ENCODE measurements around the gene CUTC. TPM values are rescaled to one million over a fixed set of nuclear protein-coding genes. Genes with fewer than 3 reads are reported as not detected.

Gene CUTC
- total RNA-seq, 1 donor from 2014 or later = 25.4 TPM

DNA sequence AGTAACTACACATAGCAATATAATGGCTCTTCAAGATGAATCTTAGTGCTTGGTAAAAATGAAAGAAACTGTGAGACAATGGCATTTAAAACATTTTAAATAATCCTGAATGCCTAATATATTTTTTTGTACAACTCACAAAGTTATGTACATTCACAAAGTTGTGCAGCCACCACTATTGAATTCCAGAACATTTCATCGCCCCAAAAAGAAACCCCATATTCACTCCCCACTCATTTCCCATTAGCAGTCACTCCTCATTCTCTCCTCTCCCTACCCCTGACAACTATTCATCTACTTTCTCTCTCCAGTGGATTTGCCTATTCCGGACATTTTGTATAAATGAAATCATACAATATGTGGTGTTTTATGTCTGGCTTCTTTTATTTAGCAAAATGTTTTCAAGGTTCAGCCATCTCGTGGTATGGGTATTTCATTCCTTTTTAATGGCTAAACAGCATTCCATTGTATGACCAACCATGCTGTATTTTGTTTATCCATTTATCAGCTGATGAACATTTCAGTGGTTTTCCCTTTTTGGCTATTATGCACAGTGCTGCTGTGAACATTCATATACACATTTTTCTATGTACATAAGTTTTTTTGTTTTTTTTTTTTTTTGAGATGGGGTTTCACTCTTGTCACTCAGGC lies 38.0 kb upstream of the CUTC start:
- ChIA-PET CTCF (no interaction called here), POLR2A (no interaction called here)
- Mint-ChIP-seq H3K4me3 (no peak overlapping the region), H3K27ac (no peak overlapping the region), H3K4me1 (no peaks in the 10 kb centered on the region), H3K9me3 (no peaks in the 10 kb centered on the region), H3K36me3 (ENCODE audit: low read depth) (peaks cover 52% of the 10 kb centered on the region), H3K27me3 (no peaks in the 10 kb centered on the region)
- DNase-seq (no peak), ATAC-seq (ENCODE audit: low read depth) (no peak)
- TF ChIP-seq, protein P1, sequence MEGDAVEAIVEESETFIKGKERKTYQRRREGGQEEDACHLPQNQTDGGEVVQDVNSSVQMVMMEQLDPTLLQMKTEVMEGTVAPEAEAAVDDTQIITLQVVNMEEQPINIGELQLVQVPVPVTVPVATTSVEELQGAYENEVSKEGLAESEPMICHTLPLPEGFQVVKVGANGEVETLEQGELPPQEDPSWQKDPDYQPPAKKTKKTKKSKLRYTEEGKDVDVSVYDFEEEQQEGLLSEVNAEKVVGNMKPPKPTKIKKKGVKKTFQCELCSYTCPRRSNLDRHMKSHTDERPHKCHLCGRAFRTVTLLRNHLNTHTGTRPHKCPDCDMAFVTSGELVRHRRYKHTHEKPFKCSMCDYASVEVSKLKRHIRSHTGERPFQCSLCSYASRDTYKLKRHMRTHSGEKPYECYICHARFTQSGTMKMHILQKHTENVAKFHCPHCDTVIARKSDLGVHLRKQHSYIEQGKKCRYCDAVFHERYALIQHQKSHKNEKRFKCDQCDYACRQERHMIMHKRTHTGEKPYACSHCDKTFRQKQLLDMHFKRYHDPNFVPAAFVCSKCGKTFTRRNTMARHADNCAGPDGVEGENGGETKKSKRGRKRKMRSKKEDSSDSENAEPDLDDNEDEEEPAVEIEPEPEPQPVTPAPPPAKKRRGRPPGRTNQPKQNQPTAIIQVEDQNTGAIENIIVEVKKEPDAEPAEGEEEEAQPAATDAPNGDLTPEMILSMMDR (IDR thresholded peaks at IDR 0.05) = no peak
- intact Hi-C loops (cut with micrococcal nuclease) = no loop called here

DNA sequence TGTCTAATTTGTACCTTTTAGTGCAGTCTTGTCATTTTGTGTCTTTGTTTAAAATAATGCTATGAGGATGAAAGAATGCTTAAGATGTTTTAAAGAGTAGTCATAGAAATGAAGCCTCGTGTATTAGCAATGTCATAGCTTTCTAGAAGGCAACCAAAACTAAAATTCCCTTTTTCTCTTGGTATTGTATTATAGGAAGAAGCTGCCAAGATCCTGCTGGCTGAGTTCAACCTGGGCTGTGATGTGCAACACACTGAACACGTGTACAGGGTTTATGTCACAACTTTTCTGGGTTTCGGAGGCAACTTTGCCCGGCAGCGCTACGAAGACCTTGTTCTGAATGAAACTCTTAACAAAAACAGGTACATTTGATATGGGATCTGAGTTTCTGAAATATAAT lies 36.3 kb upstream of the CUTC start:
- POLR2A ChIA-PET = no interaction called here
- TF ChIP-seq, protein P1 (IDR thresholded peaks at IDR 0.05) = no peak
- H3K9me3 Mint-ChIP-seq = no peaks in the 10 kb centered on the region
- DNase-seq = no peak
- CTCF ChIA-PET = no interaction called here
- intact Hi-C loops (cut with micrococcal nuclease) = no loop called here
- no peak for ATAC-seq (ENCODE audit: low read depth)
- H3K4me3 Mint-ChIP-seq = no peak overlapping the region
- H3K27me3 Mint-ChIP-seq = no peaks in the 10 kb centered on the region
- H3K27ac Mint-ChIP-seq = no peak overlapping the region
- no peaks in the 10 kb centered on the region for H3K4me1 Mint-ChIP-seq
- peaks cover 63% of the 10 kb centered on the region for H3K36me3 Mint-ChIP-seq (ENCODE audit: low read depth)

DNA sequence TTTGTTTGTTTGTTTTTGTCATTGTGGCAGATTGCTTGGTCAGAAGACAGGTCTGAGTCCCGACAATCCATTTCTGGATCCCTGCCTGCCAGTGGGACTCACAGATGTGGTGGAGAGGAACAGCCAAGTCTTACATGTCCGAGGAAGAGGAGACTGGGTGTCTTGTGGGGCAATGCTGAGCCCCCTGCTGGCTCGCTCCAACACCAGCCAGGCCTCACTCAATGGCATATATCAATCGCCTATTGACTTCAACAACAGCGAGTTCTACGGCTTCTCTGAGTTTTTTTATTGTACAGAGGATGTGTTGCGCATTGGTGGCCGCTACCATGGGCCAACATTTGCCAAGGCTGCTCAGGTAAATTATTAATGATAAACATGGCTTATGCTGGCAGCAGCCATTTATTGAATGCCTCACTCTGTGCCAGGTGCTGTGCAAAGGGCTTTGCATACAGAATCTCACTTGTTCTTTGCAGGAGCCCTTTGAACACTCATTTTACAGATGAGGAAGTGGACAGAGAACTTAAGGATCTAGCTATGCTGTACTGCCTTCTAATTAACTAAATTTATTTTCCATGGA lies 33.4 kb upstream of the CUTC start:
- intact Hi-C loops (cut with micrococcal nuclease) = loop anchor here (1.0 kb wide), 1 partner anchor 262 kb away; no protein-coding TSS in a partner anchor
- no peak overlapping the region for H3K4me3 Mint-ChIP-seq
- no peaks in the 10 kb centered on the region for H3K4me1 Mint-ChIP-seq
- ChIA-PET POLR2A (no interaction called here), CTCF (interaction anchor here (1.7 kb wide), 1 partner anchor 263 kb away, joined by 4 read pairs; no protein-coding TSS in a partner anchor)
- no peak overlapping the region for H3K27ac Mint-ChIP-seq
- peaks cover 61% of the 10 kb centered on the region for H3K36me3 Mint-ChIP-seq (ENCODE audit: low read depth)
- no peaks in the 10 kb centered on the region for H3K27me3 Mint-ChIP-seq
- no peak for ATAC-seq (ENCODE audit: low read depth)
- TF ChIP-seq, protein P1 (IDR thresholded peaks at IDR 0.05) = no peak
- no peak for DNase-seq
- no peaks in the 10 kb centered on the region for H3K9me3 Mint-ChIP-seq

DNA sequence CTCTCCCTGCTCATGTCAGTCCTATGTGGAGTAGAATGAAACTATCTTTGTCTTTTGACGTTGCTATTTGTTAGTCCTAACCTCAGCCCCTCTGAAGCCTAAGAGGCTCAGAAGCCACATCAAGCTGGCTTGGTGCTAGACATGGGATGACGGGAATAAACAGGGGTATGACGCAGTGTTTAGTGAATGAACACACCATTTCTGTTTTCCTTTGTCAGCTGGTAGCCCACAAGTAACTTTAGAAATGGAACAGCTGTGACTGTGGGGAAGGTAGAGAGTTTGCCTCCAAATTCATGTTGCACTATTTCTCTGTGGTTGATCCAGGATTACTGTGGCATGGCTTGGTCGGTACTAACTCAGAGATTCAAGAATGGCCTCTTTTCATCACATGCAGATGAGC lies 31.4 kb upstream of the CUTC start:
- CTCF ChIA-PET = no interaction called here
- Mint-ChIP-seq H3K36me3 (ENCODE audit: low read depth) (peaks cover 75% of the 10 kb centered on the region), H3K4me1 (no peaks in the 10 kb centered on the region), H3K4me3 (no peak overlapping the region), H3K27me3 (no peaks in the 10 kb centered on the region), H3K9me3 (no peaks in the 10 kb centered on the region), H3K27ac (no peak overlapping the region)
- no peak for ATAC-seq (ENCODE audit: low read depth)
- no peak for DNase-seq
- intact Hi-C loops (cut with micrococcal nuclease) = no loop called here
- POLR2A ChIA-PET = no interaction called here
- TF ChIP-seq, protein P1 (IDR thresholded peaks at IDR 0.05) = no peak

DNA sequence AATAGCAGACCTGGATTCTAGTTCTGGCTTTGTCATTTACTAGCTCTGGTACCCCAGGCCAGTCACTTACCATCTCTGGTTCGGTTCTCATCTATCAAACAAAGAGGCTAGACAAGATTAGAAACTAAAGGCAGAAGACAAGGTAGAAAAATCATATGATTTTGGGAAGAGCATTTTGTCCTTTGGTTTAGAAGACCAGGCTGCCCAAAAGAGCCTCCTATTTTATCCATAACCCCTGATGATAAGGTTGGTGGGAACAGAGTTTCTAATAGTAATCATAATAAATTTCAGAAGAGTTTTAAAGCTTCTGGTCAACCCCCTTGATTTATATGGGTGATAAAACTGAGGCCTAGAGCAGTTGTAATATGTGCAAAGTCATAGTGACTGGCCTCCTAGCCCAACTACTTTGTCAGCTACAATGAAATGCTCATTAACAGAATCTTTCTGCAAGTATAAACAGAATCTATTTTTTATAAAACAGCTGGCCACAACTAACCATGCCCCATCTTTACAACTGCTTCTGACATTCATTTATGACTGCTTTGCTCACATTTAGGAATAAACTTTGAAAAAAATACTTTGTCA lies 23.5 kb upstream of the CUTC start:
- Mint-ChIP-seq H3K36me3 (ENCODE audit: low read depth) (peaks cover 66% of the 10 kb centered on the region), H3K4me3 (no peak overlapping the region), H3K27ac (no peak overlapping the region), H3K9me3 (no peaks in the 10 kb centered on the region), H3K27me3 (no peaks in the 10 kb centered on the region), H3K4me1 (no peaks in the 10 kb centered on the region)
- CTCF ChIA-PET = no interaction called here
- ATAC-seq (ENCODE audit: low read depth) (no peak), DNase-seq (no peak)
- intact Hi-C loops (cut with micrococcal nuclease) = no loop called here
- POLR2A ChIA-PET = no interaction called here
- TF ChIP-seq, protein P1 (IDR thresholded peaks at IDR 0.05) = no peak

Measured in activated B cell treated with CpG ODN at 0.5 μM for 24 hours (primary cell).